Smooth muscle cell (in vitro differentiated cells): Measurements from ENCODE around the gene HSPB9. TPM values are rescaled to one million over a fixed set of nuclear protein-coding genes. Genes with fewer than 3 reads are reported as not detected.

ENCODE experiments used
- DNase-seq: peaks from one replicate; lab custom pipeline; 2025; ENCODE audit not compliant: unreplicated experiment; lab: John Stamatoyannopoulos, UW
- H2AFZ ChIP-seq: fragments of 200-600 bp; sonication (generic); 2 replicates; pipeline ENCODE4 v1.6.0; 2016; ENCODE audit warnings: antibody characterized with exemption, low read depth, mild to moderate bottlenecking
- H3F3A ChIP-seq: fragments of 200-600 bp; sonication (generic); 2 replicates; pipeline ENCODE4 v1.6.0; 2017; ENCODE audit warnings: antibody characterized with exemption, low read depth
- H3K27ac ChIP-seq: fragments of 200-600 bp; sonication (generic); 2 replicates; pipeline ENCODE4 v1.5.1; 2016; ENCODE audit warnings: low read depth, mild to moderate bottlenecking
- H3K27me3 ChIP-seq: fragments of 200-600 bp; sonication (generic); 2 replicates; pipeline ENCODE4 v1.6.1; 2016; ENCODE audit warnings: low read depth, mild to moderate bottlenecking
- H3K36me3 ChIP-seq: fragments of 200-600 bp; sonication (generic); 2 replicates; pipeline ENCODE4 v1.5.1; 2016; ENCODE audit warnings: low read depth
- H3K4me1 ChIP-seq: fragments of 200-600 bp; sonication (generic); 2 replicates; pipeline ENCODE4 v1.5.1; 2016; ENCODE audit warnings: low read depth
- H3K4me2 ChIP-seq: fragments of 200-600 bp; sonication (generic); 2 replicates; pipeline ENCODE4 v1.6.0; 2016; ENCODE audit warnings: mild to moderate bottlenecking
- H3K4me3 ChIP-seq: fragments of 200-600 bp; sonication (generic); 2 replicates; pipeline ENCODE4 v1.5.1; 2016; ENCODE audit warnings: mild to moderate bottlenecking
- H3K79me2 ChIP-seq: fragments of 200-600 bp; sonication (generic); 2 replicates; pipeline ENCODE4 v1.6.0; 2016; ENCODE audit warnings: low read depth, mild to moderate bottlenecking
- H3K9ac ChIP-seq: fragments of 200-600 bp; sonication (generic); 2 replicates; pipeline ENCODE4 v1.6.0; 2016; ENCODE audit warnings: low read depth
- H3K9me3 ChIP-seq: fragments of 200-600 bp; sonication (generic); replicated peaks from 2 replicates; pipeline ENCODE4 v1.5.1; 2016; ENCODE audit warnings: low read depth
- H4K20me1 ChIP-seq: fragments of 200-600 bp; sonication (generic); 2 replicates; pipeline ENCODE4 v1.6.0; 2016; ENCODE audit warnings: low read depth
- WGBS: methylation state at CpG from one replicate; pipeline ENCODE4 v1.1.7; 2016; ENCODE audit warnings: low lambda C conversion rate; 5-methylcytosine and 5-hydroxymethylcytosine counted together
- polyA plus RNA-seq: library from polyadenylated mRNA; unstranded; fragments of >200 nt; fragmentation: Nextera tagmentation; extraction: Ambion mirVana; gene quantifications from 2 replicates; pipeline ENCODE4 v1.2.1, GENCODE V29; 2016
- total RNA-seq: library from RNA; depleted of rRNA; stranded (reverse); fragments of >200 nt; gene quantifications from 2 replicates; pipeline ENCODE4 v1.2.3, GENCODE V29; 2014
- TF ChIP-seq, protein P1 (sequence below): fragments of 200-600 bp; sonication (generic); IDR thresholded peaks from 2 replicates; pipeline ENCODE4 v1.5.1; 2017; ENCODE audit warnings: borderline replicate concordance, mild to moderate bottlenecking, antibody characterized with exemption; ENCODE audit not compliant: insufficient read depth, poor library complexity, severe bottlenecking

Gene HSPB9
- total and polyA plus RNA-seq, 2 experiments from 2014 or later, result 0.39 TPM; not detected in 1

DNA sequence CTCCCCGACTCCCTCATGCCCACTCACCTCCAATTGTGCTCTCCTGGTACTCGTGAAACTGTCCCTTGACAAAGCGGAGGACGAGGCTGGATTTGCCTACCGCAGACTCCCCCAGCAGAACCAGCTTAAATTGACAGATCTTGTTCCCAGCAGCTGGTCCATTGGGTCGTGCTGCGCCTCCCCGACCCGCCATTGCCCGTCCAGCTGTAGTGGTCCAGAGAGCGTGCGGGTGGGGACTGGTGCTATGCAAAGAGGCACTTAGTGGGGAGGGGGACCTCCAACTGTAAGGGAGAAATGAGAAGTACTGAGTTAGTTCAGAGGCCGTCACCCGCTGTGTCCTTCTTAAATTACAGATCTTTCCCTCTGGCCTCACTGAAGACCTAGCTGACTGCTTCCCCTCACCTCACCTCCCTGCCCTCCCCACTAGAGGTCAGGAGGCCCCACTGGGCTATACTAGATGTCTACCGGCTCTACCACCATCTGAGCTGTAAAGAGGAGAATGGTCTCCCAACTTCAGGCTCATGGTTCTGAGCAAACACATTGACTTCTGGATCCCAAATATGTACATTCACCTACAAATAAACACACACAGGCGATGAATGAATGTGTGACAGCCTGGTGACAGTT, 7.8 kb downstream of the HSPB9 start:
- H3K79me2 ChIP-seq, result peaks cover 36% of the 10 kb centered on the region
- peaks cover 63% of the 10 kb centered on the region for H4K20me1 ChIP-seq
- H3K4me1 ChIP-seq, result peaks cover 8% of the 10 kb centered on the region

DNA sequence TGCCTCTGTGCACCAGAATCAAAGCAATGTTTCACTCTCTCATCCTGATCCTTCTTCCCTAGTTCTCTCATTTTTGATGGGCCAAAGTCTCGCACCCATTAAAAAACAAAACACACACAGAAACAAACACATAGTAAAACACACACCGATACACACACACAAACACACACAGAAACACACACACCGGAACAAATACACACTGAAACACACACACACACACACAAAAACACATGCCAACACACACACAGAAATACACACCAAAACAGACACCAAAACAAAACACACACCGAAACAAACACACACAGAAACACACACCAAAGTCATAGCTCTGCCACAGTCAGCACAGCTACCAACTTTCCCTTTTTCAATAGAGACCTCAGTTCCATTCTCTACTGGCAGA, 8.6 kb downstream of the HSPB9 start:
- TF ChIP-seq, protein P1, sequence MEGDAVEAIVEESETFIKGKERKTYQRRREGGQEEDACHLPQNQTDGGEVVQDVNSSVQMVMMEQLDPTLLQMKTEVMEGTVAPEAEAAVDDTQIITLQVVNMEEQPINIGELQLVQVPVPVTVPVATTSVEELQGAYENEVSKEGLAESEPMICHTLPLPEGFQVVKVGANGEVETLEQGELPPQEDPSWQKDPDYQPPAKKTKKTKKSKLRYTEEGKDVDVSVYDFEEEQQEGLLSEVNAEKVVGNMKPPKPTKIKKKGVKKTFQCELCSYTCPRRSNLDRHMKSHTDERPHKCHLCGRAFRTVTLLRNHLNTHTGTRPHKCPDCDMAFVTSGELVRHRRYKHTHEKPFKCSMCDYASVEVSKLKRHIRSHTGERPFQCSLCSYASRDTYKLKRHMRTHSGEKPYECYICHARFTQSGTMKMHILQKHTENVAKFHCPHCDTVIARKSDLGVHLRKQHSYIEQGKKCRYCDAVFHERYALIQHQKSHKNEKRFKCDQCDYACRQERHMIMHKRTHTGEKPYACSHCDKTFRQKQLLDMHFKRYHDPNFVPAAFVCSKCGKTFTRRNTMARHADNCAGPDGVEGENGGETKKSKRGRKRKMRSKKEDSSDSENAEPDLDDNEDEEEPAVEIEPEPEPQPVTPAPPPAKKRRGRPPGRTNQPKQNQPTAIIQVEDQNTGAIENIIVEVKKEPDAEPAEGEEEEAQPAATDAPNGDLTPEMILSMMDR, result no peak
- no peak overlapping the region for H3K4me3 ChIP-seq

More for the DNA sequence above, 7.8 kb downstream of the HSPB9 start:
- Histone ChIP-seq H3K9me3 (no peaks in the 10 kb centered on the region), H3K27ac (no peak overlapping the region), H2AFZ (no peak overlapping the region), H3K36me3 (no peaks in the 10 kb centered on the region), H3K4me3 (no peak overlapping the region), H3K9ac (no peak overlapping the region), H3K4me2 (no peak overlapping the region), H3F3A (peaks cover 7% of the 10 kb centered on the region), H3K27me3 (no peaks in the 10 kb centered on the region)
- TF ChIP-seq, protein P1, result no peak
- 98% methylated on average over 16 of the region's 16 CpGs for WGBS
- no peak for DNase-seq

DNA sequence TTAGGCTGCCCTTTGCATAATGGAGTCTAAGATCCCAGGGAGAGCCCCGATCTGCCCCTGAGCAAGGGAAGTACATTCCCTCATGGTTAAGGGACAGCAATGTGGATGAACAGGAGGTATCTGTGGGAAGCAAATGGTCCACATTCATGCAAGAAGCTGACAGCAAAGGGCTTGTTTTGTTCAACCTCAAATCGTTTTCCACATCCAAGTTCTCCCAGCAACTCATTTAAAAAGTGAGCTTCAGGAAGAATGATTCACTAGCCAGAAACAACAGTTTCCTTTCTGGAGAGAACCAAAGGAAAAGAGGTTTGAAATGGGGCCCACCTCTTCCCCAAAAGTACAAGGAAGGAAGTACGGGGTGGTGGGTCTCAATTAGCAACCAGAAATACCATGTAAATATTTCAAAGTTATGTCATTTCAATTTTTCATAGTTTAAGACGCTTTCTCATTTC, 9.4 kb downstream of the HSPB9 start:
- Histone ChIP-seq H3K4me1 (peaks cover 8% of the 10 kb centered on the region), H2AFZ (no peak overlapping the region), H3K79me2 (peaks cover 43% of the 10 kb centered on the region), H3K4me3 (no peak overlapping the region), H3K36me3 (no peaks in the 10 kb centered on the region), H3F3A (peaks cover 7% of the 10 kb centered on the region), H3K4me2 (no peak overlapping the region), H3K9ac (no peak overlapping the region), H3K27ac (peak overlapping the region; percentile 58), H4K20me1 (peaks cover 79% of the 10 kb centered on the region), H3K9me3 (no peaks in the 10 kb centered on the region), H3K27me3 (no peaks in the 10 kb centered on the region)
- DNase-seq, result no peak
- TF ChIP-seq, protein P1, result no peak
- 76% methylated on average over 4 of the region's 4 CpGs for WGBS

More for the DNA sequence above, 8.6 kb downstream of the HSPB9 start:
- H3K4me1 ChIP-seq, result peaks cover 8% of the 10 kb centered on the region
- peaks cover 36% of the 10 kb centered on the region for H3K79me2 ChIP-seq
- no peaks in the 10 kb centered on the region for H3K36me3 ChIP-seq
- H3F3A ChIP-seq, result peaks cover 7% of the 10 kb centered on the region
- H3K9ac ChIP-seq, result no peak overlapping the region
- no peak for DNase-seq
- no peak overlapping the region for H2AFZ ChIP-seq
- H3K9me3 ChIP-seq, result no peaks in the 10 kb centered on the region
- 100% methylated on average over 4 of the region's 4 CpGs for WGBS
- H3K27ac ChIP-seq, result no peak overlapping the region
- peaks cover 71% of the 10 kb centered on the region for H4K20me1 ChIP-seq
- H3K27me3 ChIP-seq, result no peaks in the 10 kb centered on the region
- H3K4me2 ChIP-seq, result no peak overlapping the region

DNA sequence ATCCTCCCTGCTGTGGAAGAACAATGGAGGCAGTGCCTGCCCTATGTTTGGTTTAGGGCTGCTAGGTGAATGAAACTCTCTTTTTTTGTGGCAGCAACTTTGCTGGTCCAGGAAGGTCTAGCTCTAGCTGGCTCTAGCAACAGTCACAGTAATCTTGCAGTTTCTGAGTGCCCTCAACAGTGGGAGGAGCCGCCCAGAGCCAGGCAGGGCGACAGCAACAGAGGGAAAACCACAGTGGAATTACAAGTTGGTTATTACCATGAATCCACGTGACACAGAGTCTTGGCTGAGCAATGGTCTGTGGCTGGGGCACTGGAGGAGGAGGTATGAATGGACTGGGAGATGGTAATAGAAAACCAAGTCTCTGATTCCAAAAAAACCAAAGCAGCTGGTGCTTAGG, 10.3 kb downstream of the HSPB9 start:
- H3K9me3 ChIP-seq, result no peaks in the 10 kb centered on the region
- H3K9ac ChIP-seq, result no peak overlapping the region
- H2AFZ ChIP-seq, result no peak overlapping the region
- H3K4me1 ChIP-seq, result peaks cover 8% of the 10 kb centered on the region
- H3K36me3 ChIP-seq, result no peaks in the 10 kb centered on the region
- TF ChIP-seq, protein P1, result no peak
- WGBS, result 10% methylated on average over 3 of the region's 3 CpGs
- no peaks in the 10 kb centered on the region for H3K27me3 ChIP-seq
- no peak overlapping the region for H3K4me3 ChIP-seq
- H3K27ac ChIP-seq, result peak overlapping the region; percentile 70
- peaks cover 7% of the 10 kb centered on the region for H3F3A ChIP-seq
- H3K4me2 ChIP-seq, result peak overlapping the region; percentile 74
- peak; percentile 18 for DNase-seq
- H3K79me2 ChIP-seq, result peaks cover 52% of the 10 kb centered on the region
- peaks cover 88% of the 10 kb centered on the region for H4K20me1 ChIP-seq
